NCI-H2107 (cell line): Measurements from ENCODE around the gene MFSD11.
"Not testable (repeated sequence)": the region's sequence is repeated elsewhere in the genome, so short reads cannot be mapped to it uniquely, and the experiment has no call there.

Source experiments
- DNase-seq: peaks from one replicate; lab custom pipeline; 2025; lab: John Stamatoyannopoulos, UW

The MFSD11 gene

DNA sequence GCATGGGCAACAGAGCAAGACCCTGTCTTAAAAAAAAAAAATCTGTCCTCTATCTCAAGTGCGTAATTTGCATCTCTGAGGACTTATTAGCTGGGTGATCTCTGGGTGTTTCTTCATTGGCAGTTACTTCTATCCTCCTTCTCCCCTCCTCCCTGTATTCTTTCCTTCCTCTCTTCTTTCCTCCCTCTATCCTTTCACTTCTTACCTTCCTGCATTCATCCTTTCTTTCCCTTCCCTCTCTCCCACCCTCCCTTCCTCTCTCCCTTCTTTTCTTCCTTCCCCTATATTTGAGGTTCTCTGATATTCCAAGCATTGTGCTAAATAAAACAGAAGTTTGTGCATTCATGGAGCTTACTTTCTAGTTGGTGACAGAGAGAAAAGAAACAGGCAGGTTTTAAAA lies 10.7 kb downstream of the MFSD11 start:
- DNase-seq = no peak

DNA sequence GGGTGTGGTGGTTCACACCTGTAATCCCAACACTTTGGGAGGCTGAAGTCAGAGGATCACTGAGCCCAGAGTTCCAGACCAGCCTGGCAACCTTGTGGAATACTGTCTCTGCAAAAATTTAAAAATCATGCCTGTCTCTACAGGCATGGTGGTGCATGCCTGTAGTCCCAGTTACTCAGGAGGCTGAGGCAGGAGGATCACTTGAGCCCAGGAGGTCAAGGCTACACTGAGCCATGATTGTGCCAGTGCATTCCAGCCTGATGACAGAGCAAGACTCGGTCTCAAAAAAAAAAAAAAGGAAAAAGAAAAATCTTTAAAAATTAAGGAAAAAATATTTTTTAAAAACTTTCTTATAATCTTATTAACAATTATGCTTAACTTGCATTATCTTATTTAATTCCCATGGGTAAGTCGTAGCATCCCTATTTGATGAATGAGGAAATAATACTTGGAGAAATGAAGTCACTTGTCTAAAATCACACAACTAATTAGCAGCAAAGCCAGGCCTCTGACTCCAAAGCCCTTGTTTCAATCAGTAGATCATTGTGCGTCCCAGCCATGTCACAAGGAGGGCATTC lies 13.6 kb downstream of the MFSD11 start:
- DNase-seq = no peak

DNA sequence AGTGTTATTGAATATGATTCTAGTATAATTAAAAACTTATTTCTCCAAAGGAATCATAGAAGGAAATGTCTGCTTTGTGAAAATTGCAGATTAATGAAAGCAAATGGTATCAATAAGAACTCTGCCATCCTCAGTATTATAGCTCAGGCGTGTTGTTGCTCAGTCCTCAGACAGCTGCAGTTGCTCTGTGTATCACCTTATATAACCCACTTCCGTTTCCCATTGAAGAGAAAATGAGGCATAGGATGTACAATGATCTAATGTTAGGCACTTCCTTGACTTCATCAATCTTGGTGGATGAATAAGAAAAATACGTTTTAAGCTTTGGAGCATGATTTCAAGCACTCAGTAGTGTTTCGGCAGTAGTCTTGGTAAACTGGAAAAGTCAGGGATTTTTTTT lies 14.1 kb downstream of the MFSD11 start:
- no peak for DNase-seq

DNA sequence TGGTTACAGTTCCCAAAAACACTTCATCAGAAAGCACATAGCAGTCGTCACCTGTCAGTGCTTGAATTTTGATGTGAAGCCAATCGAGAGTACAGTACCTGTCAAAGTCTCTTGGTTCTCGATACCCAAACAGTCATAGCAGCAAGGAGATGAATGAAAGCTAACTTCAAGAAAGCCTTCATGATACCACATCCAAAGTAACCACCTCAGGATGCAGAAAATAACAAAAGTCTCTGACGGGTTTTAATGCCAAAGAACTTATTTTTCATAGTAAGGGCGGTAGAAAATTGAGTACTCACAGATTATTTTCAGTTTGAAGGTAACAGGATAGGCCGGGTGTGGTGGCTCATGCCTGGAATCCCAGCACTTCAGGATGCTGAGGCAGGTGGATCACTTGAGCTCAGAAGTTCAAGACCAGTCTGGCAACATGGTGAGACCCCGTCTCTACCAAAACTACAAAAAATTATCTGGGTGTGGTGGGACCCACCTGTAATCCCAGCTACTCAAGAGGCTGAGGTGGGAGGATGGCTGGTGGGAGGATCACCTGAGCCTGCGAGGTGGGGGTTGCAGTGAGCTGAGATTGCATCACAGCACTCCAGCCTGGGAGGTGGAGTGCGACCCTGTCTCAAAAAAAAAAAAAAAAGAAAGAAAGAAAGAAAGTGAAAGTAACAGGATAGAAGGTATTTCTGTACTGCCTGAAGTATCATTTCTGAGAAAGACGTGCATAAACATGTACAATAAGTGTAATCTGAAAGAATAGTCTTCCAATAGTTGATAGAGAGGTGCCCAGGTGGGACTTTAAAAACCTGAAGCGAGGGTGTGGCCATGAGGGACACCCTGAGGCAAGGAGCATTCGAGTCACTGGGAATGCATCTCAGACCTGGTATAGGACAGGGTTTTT lies 15.4 kb downstream of the MFSD11 start:
- no peak for DNase-seq

DNA sequence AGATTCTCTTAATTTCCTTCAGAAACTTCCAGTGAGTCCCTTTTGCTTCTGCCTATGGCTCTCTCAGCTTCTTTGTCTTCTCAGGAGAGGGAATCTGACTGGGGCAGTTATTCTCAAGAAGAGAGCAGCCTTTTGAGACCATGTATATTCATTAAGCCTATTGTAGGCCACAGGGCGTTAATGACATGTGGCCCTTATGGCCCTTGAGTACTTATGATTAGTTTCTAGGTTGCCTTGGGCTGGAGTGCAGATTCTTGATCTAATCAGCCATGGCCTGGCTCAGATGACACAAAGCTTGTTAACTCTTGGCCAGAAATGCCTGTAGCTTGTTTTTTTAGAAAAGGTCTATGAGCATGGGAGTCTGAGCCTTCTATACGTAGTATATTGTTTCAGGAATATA lies 17.4 kb downstream of the MFSD11 start:
- DNase-seq = no peak

GRCh38 chr17:76757256-76757655 lies 19.3 kb downstream of the MFSD11 start:
- DNase-seq = no peak

GRCh38 chr17:76758570-76758969 lies 20.7 kb downstream of the MFSD11 start:
- DNase-seq = no peak

GRCh38 chr17:76772842-76773525 lies 35.1 kb downstream of the MFSD11 start:
- no peak for DNase-seq

- DNase-seq = no peak
Observed at GRCh38 chr17:76775021-76775600, 37.2 kb downstream of the MFSD11 start.

DNA sequence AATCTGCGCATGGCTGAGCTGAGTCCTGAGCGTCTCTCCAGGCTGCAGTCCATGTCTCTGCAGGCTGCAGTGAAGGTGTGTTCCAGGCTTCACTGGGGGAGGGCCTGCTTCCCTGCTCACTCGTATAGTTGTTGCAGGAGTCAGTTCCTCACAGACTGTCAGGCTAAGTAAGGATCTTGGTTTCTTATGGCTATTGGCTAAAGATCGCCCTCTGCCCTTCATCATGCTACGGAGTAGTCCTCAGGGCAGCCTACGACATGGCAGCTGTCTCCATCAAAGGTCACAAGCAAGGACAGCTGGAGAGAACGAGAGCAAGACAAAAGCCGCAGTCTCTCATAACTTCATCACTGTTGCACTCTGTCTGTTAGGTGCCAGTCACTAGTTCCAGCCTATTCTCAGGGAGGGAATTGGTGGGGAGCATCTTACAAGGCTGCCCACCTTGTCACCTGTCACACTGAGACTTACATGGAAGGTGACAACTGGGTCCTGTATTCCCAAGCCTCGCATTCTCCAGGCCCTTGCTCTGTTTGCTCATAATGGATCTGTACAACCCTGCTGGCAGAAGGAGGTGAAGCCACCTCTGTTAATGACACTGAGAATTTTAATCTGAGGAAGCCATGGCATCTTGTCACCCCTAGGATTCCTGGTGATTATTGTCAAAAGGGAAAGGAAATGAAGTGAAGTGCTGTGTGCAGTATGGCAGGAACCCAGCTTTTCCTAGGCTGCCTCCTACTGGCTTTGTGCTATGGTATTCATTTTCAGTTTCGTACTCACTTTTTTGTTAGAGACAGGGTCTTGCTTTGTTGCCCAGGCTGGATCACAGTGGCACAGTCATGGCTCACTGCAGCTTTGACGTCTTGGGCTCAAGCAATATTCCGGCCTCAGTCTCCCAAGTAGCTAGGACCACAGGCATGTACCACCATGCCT lies 43.4 kb downstream of the MFSD11 start:
- no peak for DNase-seq

DNA sequence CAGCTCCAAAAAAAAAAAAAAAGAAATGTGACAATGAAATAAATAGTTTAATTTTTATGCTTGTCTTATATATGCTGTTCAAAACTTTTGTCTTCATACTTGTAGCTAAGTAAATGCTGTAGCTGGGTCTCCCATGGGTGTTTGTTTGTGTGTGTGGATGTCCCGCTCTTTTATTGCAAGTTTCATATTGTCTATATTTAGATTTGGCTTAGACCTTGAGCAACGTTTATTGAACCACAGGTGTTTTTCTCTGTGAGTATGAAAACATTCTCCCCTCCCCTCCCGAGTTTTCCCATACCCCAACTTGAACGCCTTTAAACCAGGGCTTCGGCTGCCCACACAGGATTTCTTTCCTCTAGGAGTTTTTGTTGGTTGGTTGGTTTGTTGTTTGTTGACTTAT lies 45.2 kb downstream of the MFSD11 start:
- DNase-seq = no peak

GRCh38 chr17:76784926-76785325 lies 47.0 kb downstream of the MFSD11 start:
- no peak for DNase-seq

GRCh38 chr17:76787866-76788265 lies 49.9 kb downstream of the MFSD11 start:
- DNase-seq = not testable (repeated sequence)

GRCh38 chr17:76789235-76789788 lies 51.4 kb downstream of the MFSD11 start:
- no peak for DNase-seq

- DNase-seq = no peak
Observed at GRCh38 chr17:76791053-76791980, 53.4 kb downstream of the MFSD11 start.

- no peak for DNase-seq
Observed at GRCh38 chr17:76792348-76792747, 54.4 kb downstream of the MFSD11 start.

GRCh38 chr17:76793775-76794174 lies 55.9 kb downstream of the MFSD11 start:
- DNase-seq = no peak

DNA sequence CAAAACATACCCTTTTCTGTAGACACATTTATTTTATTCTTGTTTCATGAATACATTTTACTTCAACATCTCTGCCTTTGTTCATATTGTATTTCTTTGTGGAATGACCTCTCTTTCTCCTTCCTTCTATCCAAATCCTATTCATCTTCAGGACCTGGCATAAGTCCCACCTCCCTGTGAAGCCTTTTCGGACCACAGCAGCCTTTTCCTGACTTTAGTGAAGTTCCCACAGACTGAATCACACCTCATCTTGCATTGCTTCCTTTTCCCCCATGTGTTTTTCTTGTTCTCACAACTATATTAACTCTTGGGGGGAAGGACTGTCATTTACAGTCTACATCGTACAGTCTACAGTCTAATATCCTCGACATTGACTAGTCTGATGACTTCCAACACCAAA lies 58.2 kb downstream of the MFSD11 start:
- DNase-seq = no peak

DNA sequence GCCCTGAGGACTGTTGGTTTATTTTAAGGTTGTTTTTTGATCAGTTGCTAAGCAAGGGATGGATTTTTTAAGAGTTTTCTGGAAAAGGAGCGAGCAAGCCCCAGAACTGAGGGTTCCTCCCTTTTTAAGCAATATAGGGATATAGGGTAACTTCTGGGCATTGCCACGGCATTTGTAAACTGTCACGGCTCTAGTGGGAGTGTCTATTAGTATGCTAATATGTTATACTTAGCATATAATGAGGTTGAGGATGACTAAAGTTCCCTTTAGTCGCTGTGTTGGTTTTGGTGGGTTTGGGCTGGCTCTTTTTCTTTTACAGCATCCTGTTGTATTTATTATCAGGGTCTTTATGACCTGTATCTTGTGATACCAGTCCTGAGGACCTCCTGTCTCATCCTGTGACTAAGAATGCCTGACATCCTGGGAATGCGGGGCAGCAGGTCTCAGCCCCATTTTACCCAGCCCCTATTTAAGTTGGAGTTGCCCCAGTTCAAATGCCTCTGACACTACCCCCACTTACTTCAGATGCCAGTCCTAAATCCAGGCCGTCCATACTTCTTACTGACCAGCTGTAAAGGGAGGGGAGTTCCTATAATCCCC lies 59.4 kb downstream of the MFSD11 start:
- no peak for DNase-seq

- no peak for DNase-seq
Observed at GRCh38 chr17:76801706-76802105, 63.8 kb downstream of the MFSD11 start.
